ENCODE data around the gene TARDBP.

- TF ChIP-seq CTCF (conservative IDR thresholded peaks at IDR 0.05 in 1 of 2, IDR thresholded peaks at IDR 0.05 in 1 of 2; ENCODE audit: low read depth in 1 of 2, low read length in 2 of 2) (no peak), EZH2 (IDR thresholded peaks at IDR 0.05; ENCODE audit: low read length, missing control alignments) (no peak)
These were observed 38.2 kb upstream of the TARDBP start for GRCh38 chr1:10973956-10974881.

All from fibroblast of lung (primary cell).